SU-DHL-6 (cell line): ENCODE measurements around the gene NPAS3.

Experiments
- H2AFZ ChIP-seq: fragments of 200-600 bp; sonication (generic); 2 replicates; pipeline ENCODE4 v1.6.1; 2014; ENCODE audit warnings: low read depth, mild to moderate bottlenecking, moderate library complexity, mixed read lengths, antibody characterized with exemption, low read length; ENCODE audit not compliant: severe bottlenecking
- H3F3A ChIP-seq: fragments of 200-600 bp; shearing (Covaris generic); 2 replicates; pipeline ENCODE4 v1.6.0; 2016; ENCODE audit warnings: antibody characterized with exemption, mild to moderate bottlenecking; ENCODE audit not compliant: insufficient read depth
- H3K27ac ChIP-seq: fragments of 200-600 bp; sonication (generic); 2 replicates; pipeline ENCODE4 v1.5.1; 2016; ENCODE audit warnings: low read depth, mild to moderate bottlenecking, low read length, moderate library complexity, mixed read lengths
- H3K27me3 ChIP-seq: fragments of 200-600 bp; sonication (generic), shearing (Covaris generic); 2 replicates; pipeline ENCODE4 v1.6.0; 2014; ENCODE audit warnings: mild to moderate bottlenecking, low read length
- H3K36me3 ChIP-seq: fragments of 200-600 bp; sonication (generic); 2 replicates; pipeline ENCODE4 v1.6.1; 2014; ENCODE audit warnings: mild to moderate bottlenecking, low read length, mixed read lengths
- H3K4me2 ChIP-seq: fragments of 300-600, 200-600 bp; shearing (Covaris generic), sonication (generic); 2 replicates; pipeline ENCODE4 v1.6.0; 2014; ENCODE audit warnings: low read length, low read depth, mild to moderate bottlenecking; ENCODE audit not compliant: poor library complexity, severe bottlenecking
- H3K4me3 ChIP-seq: fragments of 200-600 bp; sonication (generic); 2 replicates; pipeline ENCODE4 v1.5.1; 2014; ENCODE audit warnings: antibody characterized with exemption, low read length, mild to moderate bottlenecking, mixed read lengths; ENCODE audit not compliant: insufficient read depth, poor library complexity, severe bottlenecking
- H3K79me2 ChIP-seq: fragments of 200-600 bp; sonication (generic); 2 replicates; pipeline ENCODE4 v1.6.1; 2014; ENCODE audit warnings: mild to moderate bottlenecking, low read length, moderate library complexity; ENCODE audit not compliant: insufficient read depth
- H3K9ac ChIP-seq: fragments of 200-600 bp; sonication (generic); 2 replicates; pipeline ENCODE4 v1.7.0; 2014; ENCODE audit warnings: mild to moderate bottlenecking, low read length
- H3K9me2 ChIP-seq: fragments of 200-600 bp; sonication (generic); replicated peaks from 2 replicates; pipeline ENCODE4 v1.6.1; 2014; ENCODE audit warnings: low read length; ENCODE audit not compliant: insufficient read depth
- H3K9me3 ChIP-seq: fragments of 200-600 bp; sonication (generic); 2 replicates; pipeline ENCODE4 v1.6.1; 2014; ENCODE audit warnings: low read length, mixed read lengths; ENCODE audit not compliant: insufficient read depth
- H4K20me1 ChIP-seq: fragments of 200-600 bp; sonication (generic); 2 replicates; pipeline ENCODE4 v1.6.1; 2014; ENCODE audit warnings: low read depth, mild to moderate bottlenecking, antibody characterized with exemption, low read length, moderate library complexity, mixed read lengths
- EZH2phosphoT487 ChIP-seq: fragments of 200-600 bp; sonication (generic), shearing (Covaris generic); conservative IDR thresholded peaks from 2 replicates; pipeline ENCODE4 v1.6.1; 2018; ENCODE audit warnings: mild to moderate bottlenecking, antibody characterized with exemption, low read length, moderate library complexity, mixed read lengths
- TF ChIP-seq, protein P1 (sequence below): fragments of 200-600 bp; sonication (generic); IDR thresholded peaks from one replicate; pipeline ENCODE4 v1.5.1; 2017; ENCODE audit warnings: antibody characterized with exemption, mild to moderate bottlenecking, low read length, moderate library complexity; ENCODE audit not compliant: insufficient read depth, poor library complexity, severe bottlenecking

The NPAS3 gene

DNA sequence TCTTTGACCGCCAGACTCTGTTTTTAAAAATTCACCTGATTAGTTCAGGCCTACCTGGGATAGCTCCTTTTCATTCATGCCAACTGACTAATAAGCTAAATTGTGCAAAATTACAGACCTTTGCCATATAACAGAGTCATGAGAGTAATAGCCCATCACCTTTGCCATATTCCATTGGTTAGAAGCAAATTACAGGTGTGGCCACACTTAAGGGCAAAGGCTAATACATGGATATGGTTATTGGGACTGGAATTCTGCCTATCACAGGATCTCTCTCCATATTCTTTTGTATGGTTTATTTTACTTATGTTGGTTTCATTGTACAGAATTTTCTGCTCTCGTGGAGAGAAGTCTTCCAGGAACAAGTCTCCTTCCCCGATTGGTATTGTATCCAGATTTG is 897.0 kb downstream of the NPAS3 start:
- Histone ChIP-seq H3K4me3 (no peak overlapping the region), H3K36me3 (no peaks in the 10 kb centered on the region), H3K9me3 (no peaks in the 10 kb centered on the region), H2AFZ (no peak overlapping the region), H4K20me1 (no peaks in the 10 kb centered on the region), H3K27me3 (no peaks in the 10 kb centered on the region), H3K9ac (no peak overlapping the region), H3K27ac (no peak overlapping the region), H3F3A (no peaks in the 10 kb centered on the region), H3K9me2 (no peaks in the 10 kb centered on the region), H3K79me2 (no peaks in the 10 kb centered on the region), H3K4me2 (no peak overlapping the region)
- TF ChIP-seq EZH2phosphoT487 = no peak
- TF ChIP-seq, protein P1, sequence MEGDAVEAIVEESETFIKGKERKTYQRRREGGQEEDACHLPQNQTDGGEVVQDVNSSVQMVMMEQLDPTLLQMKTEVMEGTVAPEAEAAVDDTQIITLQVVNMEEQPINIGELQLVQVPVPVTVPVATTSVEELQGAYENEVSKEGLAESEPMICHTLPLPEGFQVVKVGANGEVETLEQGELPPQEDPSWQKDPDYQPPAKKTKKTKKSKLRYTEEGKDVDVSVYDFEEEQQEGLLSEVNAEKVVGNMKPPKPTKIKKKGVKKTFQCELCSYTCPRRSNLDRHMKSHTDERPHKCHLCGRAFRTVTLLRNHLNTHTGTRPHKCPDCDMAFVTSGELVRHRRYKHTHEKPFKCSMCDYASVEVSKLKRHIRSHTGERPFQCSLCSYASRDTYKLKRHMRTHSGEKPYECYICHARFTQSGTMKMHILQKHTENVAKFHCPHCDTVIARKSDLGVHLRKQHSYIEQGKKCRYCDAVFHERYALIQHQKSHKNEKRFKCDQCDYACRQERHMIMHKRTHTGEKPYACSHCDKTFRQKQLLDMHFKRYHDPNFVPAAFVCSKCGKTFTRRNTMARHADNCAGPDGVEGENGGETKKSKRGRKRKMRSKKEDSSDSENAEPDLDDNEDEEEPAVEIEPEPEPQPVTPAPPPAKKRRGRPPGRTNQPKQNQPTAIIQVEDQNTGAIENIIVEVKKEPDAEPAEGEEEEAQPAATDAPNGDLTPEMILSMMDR = no peak

GRCh38 chr14:33836203-33836899 is 897.7 kb downstream of the NPAS3 start:
- Histone ChIP-seq H3K79me2 (no peaks in the 10 kb centered on the region), H4K20me1 (no peaks in the 10 kb centered on the region), H3K36me3 (no peaks in the 10 kb centered on the region), H3K4me2 (no peak overlapping the region), H3K27ac (no peak overlapping the region), H3K4me3 (no peak overlapping the region), H3F3A (no peaks in the 10 kb centered on the region), H3K9me2 (no peaks in the 10 kb centered on the region), H3K9ac (no peak overlapping the region), H3K27me3 (no peaks in the 10 kb centered on the region), H3K9me3 (no peaks in the 10 kb centered on the region), H2AFZ (no peak overlapping the region)
- TF ChIP-seq, protein P1 = no peak
- TF ChIP-seq EZH2phosphoT487 = no peak

GRCh38 chr14:33836900-33837577 is 898.4 kb downstream of the NPAS3 start:
- no peaks in the 10 kb centered on the region for H3K36me3 ChIP-seq
- no peaks in the 10 kb centered on the region for H3K9me3 ChIP-seq
- H3F3A ChIP-seq = no peaks in the 10 kb centered on the region
- H2AFZ ChIP-seq = no peak overlapping the region
- no peak overlapping the region for H3K4me3 ChIP-seq
- no peak overlapping the region for H3K27ac ChIP-seq
- H3K79me2 ChIP-seq = no peaks in the 10 kb centered on the region
- H3K9ac ChIP-seq = no peak overlapping the region
- H3K4me2 ChIP-seq = no peak overlapping the region
- no peaks in the 10 kb centered on the region for H3K27me3 ChIP-seq
- H3K9me2 ChIP-seq = no peaks in the 10 kb centered on the region
- no peak for TF ChIP-seq EZH2phosphoT487
- TF ChIP-seq, protein P1 = no peak
- no peaks in the 10 kb centered on the region for H4K20me1 ChIP-seq
